GM12875 (cell line): Measurements from ENCODE around the gene PNMT.

Experiments
- H3K4me3 ChIP-seq: one replicate; pipeline ENCODE4 v1.5.1; 2011; ENCODE audit warnings: low read depth, low read length, control low read depth
- TF ChIP-seq, protein P1 (sequence below): IDR thresholded peaks from 2 replicates; pipeline ENCODE4 v1.5.1; 2011; ENCODE audit warnings: low read depth, mild to moderate bottlenecking, control low read depth, inconsistent platforms, low read length, moderate library complexity, borderline replicate concordance; ENCODE audit not compliant: insufficient read depth

The PNMT gene

DNA sequence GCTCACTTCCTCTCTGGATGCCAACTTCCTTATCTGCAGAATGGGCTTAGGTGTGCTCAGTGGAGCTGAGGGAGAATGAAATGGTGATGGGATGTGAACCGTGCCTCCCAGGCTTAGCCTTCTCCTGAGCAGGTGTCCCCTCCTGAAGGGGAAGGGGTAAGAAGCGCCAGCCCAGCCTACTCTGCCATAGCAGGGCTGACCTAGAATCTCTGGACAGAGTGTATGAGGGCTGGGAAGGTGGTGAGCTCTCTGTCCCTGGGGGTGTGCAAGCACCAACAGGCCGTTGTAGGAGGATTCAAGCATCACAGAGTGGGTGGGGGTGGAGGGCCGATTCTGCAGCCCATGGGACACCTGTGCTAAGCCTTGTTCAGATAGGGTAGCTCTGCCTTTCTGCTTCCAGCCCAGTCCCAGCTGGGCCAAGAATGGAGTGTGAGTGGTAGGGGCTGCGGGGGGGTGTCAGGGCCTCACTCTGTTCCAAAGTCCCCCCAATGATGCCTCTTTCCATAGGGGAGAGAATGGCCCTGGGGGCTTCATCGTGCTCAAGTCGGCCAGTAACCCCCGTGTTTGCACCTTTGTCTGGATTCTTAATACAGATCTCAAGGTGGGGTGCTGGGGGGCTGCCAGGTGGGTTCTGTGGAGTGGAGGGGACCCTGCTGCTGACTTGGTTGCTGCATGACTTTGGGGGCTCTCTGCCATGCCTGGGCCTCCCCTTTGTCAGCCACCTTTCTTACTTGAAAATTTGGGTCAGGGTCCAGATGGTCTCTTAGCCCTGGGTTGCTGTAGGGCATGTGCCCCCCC lies 6.3 kb upstream of the PNMT start:
- TF ChIP-seq, protein P1, sequence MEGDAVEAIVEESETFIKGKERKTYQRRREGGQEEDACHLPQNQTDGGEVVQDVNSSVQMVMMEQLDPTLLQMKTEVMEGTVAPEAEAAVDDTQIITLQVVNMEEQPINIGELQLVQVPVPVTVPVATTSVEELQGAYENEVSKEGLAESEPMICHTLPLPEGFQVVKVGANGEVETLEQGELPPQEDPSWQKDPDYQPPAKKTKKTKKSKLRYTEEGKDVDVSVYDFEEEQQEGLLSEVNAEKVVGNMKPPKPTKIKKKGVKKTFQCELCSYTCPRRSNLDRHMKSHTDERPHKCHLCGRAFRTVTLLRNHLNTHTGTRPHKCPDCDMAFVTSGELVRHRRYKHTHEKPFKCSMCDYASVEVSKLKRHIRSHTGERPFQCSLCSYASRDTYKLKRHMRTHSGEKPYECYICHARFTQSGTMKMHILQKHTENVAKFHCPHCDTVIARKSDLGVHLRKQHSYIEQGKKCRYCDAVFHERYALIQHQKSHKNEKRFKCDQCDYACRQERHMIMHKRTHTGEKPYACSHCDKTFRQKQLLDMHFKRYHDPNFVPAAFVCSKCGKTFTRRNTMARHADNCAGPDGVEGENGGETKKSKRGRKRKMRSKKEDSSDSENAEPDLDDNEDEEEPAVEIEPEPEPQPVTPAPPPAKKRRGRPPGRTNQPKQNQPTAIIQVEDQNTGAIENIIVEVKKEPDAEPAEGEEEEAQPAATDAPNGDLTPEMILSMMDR = no peak
- H3K4me3 ChIP-seq = no peak overlapping the region

DNA sequence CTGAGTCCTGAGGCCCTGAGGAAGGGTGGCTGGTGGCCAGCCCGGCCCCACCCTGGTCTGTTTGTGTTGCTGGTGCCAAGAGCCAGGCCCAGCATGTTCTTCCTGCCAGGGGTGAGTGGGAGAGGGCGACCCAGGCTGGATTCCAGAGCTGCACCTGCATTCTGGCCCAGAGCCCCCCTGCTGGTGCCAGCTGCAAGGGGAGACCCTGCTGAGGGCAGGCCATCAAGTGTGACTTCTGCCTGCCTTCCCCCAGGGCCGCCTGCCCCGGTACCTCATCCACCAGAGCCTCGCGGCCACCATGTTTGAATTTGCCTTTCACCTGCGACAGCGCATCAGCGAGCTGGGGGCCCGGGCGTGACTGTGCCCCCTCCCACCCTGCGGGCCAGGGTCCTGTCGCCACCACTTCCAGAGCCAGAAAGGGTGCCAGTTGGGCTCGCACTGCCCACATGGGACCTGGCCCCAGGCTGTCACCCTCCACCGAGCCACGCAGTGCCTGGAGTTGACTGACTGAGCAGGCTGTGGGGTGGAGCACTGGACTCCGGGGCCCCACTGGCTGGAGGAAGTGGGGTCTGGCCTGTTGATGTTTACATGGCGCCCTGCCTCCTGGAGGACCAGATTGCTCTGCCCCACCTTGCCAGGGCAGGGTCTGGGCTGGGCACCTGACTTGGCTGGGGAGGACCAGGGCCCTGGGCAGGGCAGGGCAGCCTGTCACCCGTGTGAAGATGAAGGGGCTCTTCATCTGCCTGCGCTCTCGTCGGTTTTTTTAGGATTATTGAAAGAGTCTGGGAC lies 5.5 kb upstream of the PNMT start:
- TF ChIP-seq, protein P1 = no peak
- H3K4me3 ChIP-seq = no peak overlapping the region

DNA sequence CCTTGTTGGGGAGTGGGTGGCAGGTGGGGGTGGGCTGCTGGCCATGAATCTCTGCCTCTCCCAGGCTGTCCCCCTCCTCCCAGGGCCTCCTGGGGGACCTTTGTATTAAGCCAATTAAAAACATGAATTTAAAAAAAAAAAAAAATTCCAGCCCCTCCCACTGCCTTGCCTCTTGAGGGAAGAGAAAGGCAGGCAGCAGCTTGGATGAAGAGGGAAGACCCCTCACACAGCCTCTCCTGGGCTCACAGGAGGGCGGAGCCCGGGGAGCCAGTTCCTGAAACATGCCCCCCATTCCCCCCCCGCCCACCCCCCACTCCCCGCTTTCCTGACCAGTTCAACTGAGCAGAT lies 4.9 kb upstream of the PNMT start:
- H3K4me3 ChIP-seq = no peak overlapping the region
- TF ChIP-seq, protein P1 = no peak

DNA sequence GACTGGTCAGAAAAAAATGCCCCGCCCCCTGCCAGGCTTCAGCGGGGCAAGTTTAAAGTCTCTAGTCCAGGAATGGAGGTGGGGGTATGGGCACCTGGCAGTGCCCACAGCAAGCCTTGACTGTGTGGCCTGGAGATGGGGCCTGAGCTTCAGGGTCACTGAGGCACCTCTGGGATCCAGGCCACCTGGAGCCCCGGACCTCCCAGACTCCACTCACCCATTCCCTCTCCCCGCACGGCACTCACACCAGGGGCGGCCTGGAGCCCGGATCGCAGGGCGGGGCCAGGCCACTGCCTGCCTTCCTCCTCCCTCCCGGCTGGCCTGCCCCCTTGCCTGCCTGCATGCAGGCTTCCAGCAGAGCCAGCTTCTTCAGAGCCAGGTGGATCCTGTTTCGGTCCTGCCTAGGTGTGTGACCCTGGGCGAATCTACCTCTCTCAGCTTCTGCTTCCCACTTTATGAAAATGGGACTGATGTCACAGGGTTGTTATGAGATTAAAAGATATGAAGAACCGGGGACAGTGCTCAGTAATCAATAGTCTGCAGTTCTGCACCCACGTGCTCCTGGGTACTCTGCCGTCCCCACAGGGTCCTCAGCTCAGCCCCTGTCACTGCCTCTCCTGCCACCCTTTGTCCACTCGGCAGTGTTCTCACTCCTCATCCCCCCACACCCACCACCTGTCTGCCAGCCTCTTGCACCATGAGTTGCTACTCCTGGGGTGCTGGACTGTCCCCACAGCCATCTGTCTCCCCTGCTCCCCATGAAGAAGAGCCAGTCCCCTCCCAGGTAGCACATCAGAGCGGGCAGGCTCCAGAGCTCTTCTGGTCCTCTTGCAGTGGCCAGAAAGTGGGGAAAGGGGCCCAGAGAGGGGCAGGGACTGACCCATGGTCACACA lies 4.3 kb upstream of the PNMT start:
- no peak overlapping the region for H3K4me3 ChIP-seq
- TF ChIP-seq, protein P1 = no peak

DNA sequence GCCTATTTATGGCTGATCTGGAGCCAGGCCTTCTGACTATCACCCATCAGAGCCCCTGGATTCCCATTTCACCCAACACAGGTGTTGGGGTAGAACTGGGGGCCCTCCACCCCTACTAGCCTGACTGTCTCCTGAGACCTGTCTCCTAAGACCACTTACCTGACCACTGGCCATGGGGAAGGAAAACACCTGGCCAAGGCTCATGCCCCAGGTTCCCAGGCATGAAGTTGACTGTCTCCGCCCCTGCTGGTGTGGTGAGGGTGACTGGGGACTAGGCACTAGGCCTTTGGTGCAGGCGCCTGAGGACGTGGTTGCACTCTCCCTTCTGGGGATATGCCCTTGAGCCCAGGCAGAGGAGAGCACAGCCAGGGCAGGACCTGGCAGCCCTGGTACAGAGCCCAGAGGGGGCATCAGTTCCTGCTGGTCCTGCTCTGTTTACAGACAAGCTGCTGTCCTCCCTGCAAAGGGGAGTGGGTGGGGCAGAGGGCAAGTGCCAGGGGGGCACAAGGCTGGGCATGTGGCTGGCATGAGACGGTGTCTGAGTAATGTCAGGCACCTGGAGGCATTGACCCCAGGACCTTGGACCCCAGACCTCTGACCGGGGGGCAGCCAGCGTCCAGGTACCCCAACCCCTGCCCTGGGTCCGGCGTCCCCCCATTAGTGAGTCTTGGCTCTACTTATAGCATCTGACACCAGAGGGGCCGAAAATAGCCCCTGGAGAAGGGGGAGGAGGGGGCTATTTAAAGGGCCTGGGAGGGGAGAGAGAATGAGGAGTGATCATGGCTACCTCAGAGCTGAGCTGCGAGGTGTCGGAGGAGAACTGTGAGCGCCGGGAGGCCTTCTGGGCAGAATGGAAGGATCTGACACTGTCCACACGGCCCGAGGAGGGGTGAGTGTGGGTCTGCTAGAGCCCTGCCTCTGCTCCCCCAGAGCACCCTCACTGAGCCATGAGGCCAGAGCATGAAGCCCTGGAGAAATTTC lies 3.4 kb upstream of the PNMT start, which contains the start of gene TCAP:
TCAP (plus strand) TSS at position 769 of the 981 bp plus-strand sequence; CDS start at position 780, 11 bp downstream.
- TF ChIP-seq, protein P1 = no peak
- no peak within 1 kb of the TSS for H3K4me3 ChIP-seq

DNA sequence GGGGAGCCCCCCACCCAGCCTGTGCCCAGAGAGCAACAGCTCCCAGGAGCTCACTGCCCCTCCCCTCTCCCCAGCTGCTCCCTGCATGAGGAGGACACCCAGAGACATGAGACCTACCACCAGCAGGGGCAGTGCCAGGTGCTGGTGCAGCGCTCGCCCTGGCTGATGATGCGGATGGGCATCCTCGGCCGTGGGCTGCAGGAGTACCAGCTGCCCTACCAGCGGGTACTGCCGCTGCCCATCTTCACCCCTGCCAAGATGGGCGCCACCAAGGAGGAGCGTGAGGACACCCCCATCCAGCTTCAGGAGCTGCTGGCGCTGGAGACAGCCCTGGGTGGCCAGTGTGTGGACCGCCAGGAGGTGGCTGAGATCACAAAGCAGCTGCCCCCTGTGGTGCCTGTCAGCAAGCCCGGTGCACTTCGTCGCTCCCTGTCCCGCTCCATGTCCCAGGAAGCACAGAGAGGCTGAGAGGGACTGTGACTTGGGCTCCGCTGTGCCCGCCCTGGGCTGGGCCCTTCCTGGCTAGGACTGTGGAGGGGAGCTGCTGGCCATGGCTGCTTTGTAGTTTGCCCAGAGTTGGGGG lies 2.5 kb upstream of the PNMT start:
- TF ChIP-seq, protein P1 = no peak
- no peak overlapping the region for H3K4me3 ChIP-seq
